Measurements from ENCODE around the gene KRTAP4-2.

GRCh38 chr17:41150026-41150425 is 28.0 kb downstream of the KRTAP4-2 start:
- no peak for TF ChIP-seq POLR2A (IDR thresholded peaks at IDR 0.05; ENCODE audit: low read length)
- no peak for TF ChIP-seq GATA1 (IDR thresholded peaks at IDR 0.05; ENCODE audit: low read depth, low read length)

All from erythroblast (primary cell).